GM12878 (cell line): ENCODE results near the gene RTN4R. TPM values are rescaled to one million over a fixed set of nuclear protein-coding genes. Genes with fewer than 3 reads are reported as not detected.

Experiments
- ATAC-seq: fragments of 200-7000 bp; cut with Tn5 transposase; 3 replicates; pipeline ENCODE4 v1.9.1; 2020; ENCODE audit warnings: mild to moderate bottlenecking, moderate library complexity
- BruUV-seq: library from RNA; stranded (reverse); fragments of 400-500 nt; replicated peaks from 2 replicates; lab custom pipeline; 2021; lab: Mats Ljungman, UMichigan
- CTCF ChIA-PET: fragments of 300-600 bp; sonication (Branson Sonifier 250); formaldehyde crosslinking; extraction: SDS; loops from one replicate; lab custom pipeline; 2021; ENCODE audit warnings: inconsistent platforms; lab: Yijun Ruan, JAX
- POLR2A ChIA-PET: fragments of 350-600 bp; formaldehyde crosslinking; extraction: SDS; loops from one replicate; lab custom pipeline; 2021; ENCODE audit warnings: inconsistent platforms; lab: Charles Lee
- RAD21 ChIA-PET: fragments of 300-600 bp; sonication (Branson Sonifier 250); formaldehyde crosslinking; loops from one replicate; lab custom pipeline; 2023; ENCODE audit warnings: antibody characterized with exemption; ENCODE audit not compliant: unreplicated experiment; lab: Charles Lee
- SMC1A ChIA-PET: fragments of 300-600 bp; sonication (Branson Sonifier 250); formaldehyde crosslinking; loops from one replicate; lab custom pipeline; 2023; ENCODE audit not compliant: unreplicated experiment, uncharacterized antibody; lab: Charles Lee
- DNase-seq: peaks from one replicate; pipeline ENCODE4 v3.0.0-alpha.2; 2011; ENCODE audit warnings: low read depth, low spot score
- FAIRE-seq: peaks from 3 replicates; lab custom pipeline; 2011; peaks lifted over from hg19 to GRCh38; lab: Jason Lieb, UNC
- H2AFZ ChIP-seq: 2 replicates; pipeline ENCODE4 v1.6.0; 2011; ENCODE audit warnings: low read depth, low read length, control low read depth; ENCODE audit not compliant: control insufficient read depth
- H3K27ac ChIP-seq: 2 replicates; pipeline ENCODE4 v1.5.1; 2011; ENCODE audit warnings: control low read depth; ENCODE audit not compliant: control insufficient read depth, insufficient read depth
- H3K27me3 ChIP-seq, 2 experiments: replicated peaks in 1 of 2; 2 replicates each; pipeline versions ENCODE4 v1.6.0 to v1.6.1; 2011; ENCODE audit warnings: low read length in 1 of 2; ENCODE audit not compliant: control insufficient read depth in 2 of 2, insufficient read depth in 2 of 2
- H3K36me3 ChIP-seq, 2 experiments: 2 replicates each; pipeline ENCODE4 v1.5.1; 2011; ENCODE audit warnings: low read length in 1 of 2; ENCODE audit not compliant: control insufficient read depth in 2 of 2, insufficient read depth in 2 of 2
- H3K4me1 ChIP-seq: 2 replicates; pipeline ENCODE4 v1.6.1; 2011; ENCODE audit warnings: mild to moderate bottlenecking, low read length, moderate library complexity, mixed read lengths; ENCODE audit not compliant: control insufficient read depth, insufficient read depth
- H3K4me2 ChIP-seq: 2 replicates; pipeline ENCODE4 v1.6.0; 2011; ENCODE audit warnings: control low read depth; ENCODE audit not compliant: control insufficient read depth, insufficient read depth
- H3K4me3 ChIP-seq: fragments of 200-600 bp; sonication (generic); 2 replicates; pipeline ENCODE4 v1.5.1; 2016
- H3K79me2 ChIP-seq: 2 replicates; pipeline ENCODE4 v1.6.0; 2011; ENCODE audit warnings: low read length; ENCODE audit not compliant: control insufficient read depth, insufficient read depth
- H3K9ac ChIP-seq: 2 replicates; pipeline ENCODE4 v1.8.0; 2011; ENCODE audit warnings: low read length, control low read depth, mixed read lengths; ENCODE audit not compliant: control insufficient read depth, insufficient read depth
- H3K9me3 ChIP-seq: replicated peaks from 3 replicates; pipeline ENCODE4 v1.5.1; 2011; ENCODE audit warnings: mild to moderate bottlenecking, low read length; ENCODE audit not compliant: control insufficient read depth, insufficient read depth
- H4K20me1 ChIP-seq: 2 replicates; pipeline ENCODE4 v1.6.0; 2011; ENCODE audit not compliant: control insufficient read depth, insufficient read depth
- NFYB ChIP-seq: IDR thresholded peaks from 2 replicates; pipeline ENCODE4 v1.6.1; 2011; ENCODE audit warnings: low read depth, mild to moderate bottlenecking, low read length, improper control_type of control experiment, moderate library complexity; ENCODE audit not compliant: insufficient read depth
- USF1 ChIP-seq: IDR thresholded peaks from 2 replicates; pipeline ENCODE4 v1.6.1; 2011; ENCODE audit warnings: borderline replicate concordance, low read depth, mild to moderate bottlenecking, moderate library complexity, mixed read lengths, low read length; ENCODE audit not compliant: insufficient read depth; ENCODE audit errors: extremely low read length
- WGBS: methylation state at CpG from one replicate; pipeline ENCODE4 v1.1.6; 2016; ENCODE audit warnings: low lambda C conversion rate; ENCODE audit not compliant: insufficient replicate concordance, insufficient coverage; ENCODE audit errors: missing lambda C conversion rate; 5-methylcytosine and 5-hydroxymethylcytosine counted together
- in situ Hi-C: fragments of 300-500 bp; cut with MboI; formaldehyde crosslinking; loops from 9 replicates; pipeline ENCODE4 v1.14.3; 2018; ENCODE audit warnings: mixed read lengths
- intact Hi-C: fragments of 100-400 bp; cut with micrococcal nuclease; formaldehyde crosslinking; loops from one replicate; pipeline ENCODE4 v1.14.2; 2022; ENCODE audit not compliant: unreplicated experiment
- polyA plus RNA-seq, 11 experiments: library from polyadenylated mRNA; depleted of rRNA in 4 of 11; unstranded in 6 of 11; stranded (reverse) in 5 of 11; fragments of >200 nt; fragmentation: Nextera tagmentation in 4 of 11; fragmentation: Illumina TruSeq in 1 of 11; extraction: Ambion mirVana in 4 of 11; extraction: Trizol in 1 of 11; gene quantifications; 1 replicate in 1 of 11; 2 replicates in 10 of 11; pipeline versions ENCODE4 v1.2.1 to v1.2.3, GENCODE V29; 2011 to 2016; ENCODE audit warnings: inconsistent platforms in 2 of 11, missing spikeins in 2 of 11, low read depth in 1 of 11
- total RNA-seq, 4 experiments: library from RNA; depleted of rRNA in 3 of 4; stranded (reverse); fragments of >200 nt in 3 of 4; fragmentation: Illumina TruSeq in 1 of 4; extraction: Trizol in 1 of 4; gene quantifications; 2 replicates each; pipeline versions ENCODE4 v1.2.1 to v1.2.3, GENCODE V29; 2013 to 2021
- TF ChIP-seq, protein P1 (sequence below): fragments of 450-650 bp; IDR thresholded peaks from 2 replicates; pipeline ENCODE4 v1.6.1; 2014; ENCODE audit warnings: mild to moderate bottlenecking

RTN4R gene
- total and polyA plus RNA-seq, 10 of the 15 experiments (the other 5 are each of a cell fraction or from before 2014, with no cell fraction given), result 0.03 to 1.0 (median 0.60) TPM; not detected in 2

DNA sequence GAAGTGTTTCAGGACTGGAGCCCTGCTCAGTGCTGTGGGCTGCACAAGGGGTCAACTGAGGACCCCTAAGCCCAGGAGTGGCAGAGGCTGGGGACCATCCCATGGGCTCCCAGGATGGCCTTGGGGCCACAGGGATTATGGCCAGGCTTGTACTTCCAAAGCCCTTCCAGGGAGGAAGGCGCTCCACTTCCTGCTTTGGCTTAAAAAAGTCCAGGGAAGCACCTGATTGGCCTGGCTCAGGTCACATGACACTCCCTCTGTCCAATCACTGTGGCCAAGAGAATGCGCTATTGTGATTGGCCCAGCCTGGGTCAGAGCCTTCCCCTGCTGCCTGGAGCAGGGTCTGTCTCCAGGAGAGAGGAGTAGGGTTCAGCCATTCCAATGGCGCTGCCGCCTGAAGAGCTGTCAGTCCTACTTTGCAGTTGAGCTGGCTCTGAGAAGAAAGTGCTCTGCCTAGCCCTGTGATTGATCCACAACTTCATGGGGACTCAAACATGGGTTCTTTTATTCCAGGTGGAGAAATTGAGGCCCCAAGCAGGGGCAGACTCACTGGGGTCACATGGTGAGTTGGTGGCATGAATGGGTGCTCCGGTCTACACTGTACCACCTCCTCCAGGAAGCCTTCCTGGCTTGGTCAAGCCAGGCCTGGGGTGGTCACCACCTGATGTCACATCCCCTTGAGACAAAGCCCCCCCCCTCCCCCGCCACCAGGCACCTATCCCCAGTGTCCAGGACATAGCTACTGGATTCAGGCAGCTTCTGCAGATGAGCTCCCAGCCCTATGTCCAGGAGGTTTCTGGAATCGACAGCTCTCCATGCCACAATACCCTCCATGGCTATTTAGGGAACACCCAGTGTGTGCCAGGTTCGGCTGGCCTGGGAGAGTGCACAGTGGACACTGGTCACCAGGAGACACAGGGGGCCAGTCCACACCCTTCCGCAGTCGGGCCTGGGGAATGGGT is 48.2 kb downstream of the RTN4R start:
- in situ Hi-C loops, result loop anchor here (5.0 kb wide), 1 partner anchor 42 kb away; no protein-coding TSS in a partner anchor
- no TSS peak for BruUV-seq
- Histone ChIP-seq H3K36me3 (no peaks in the 10 kb centered on the region), H3K27ac (no peak overlapping the region), H3K79me2 (no peaks in the 10 kb centered on the region), H3K4me3 (no peak overlapping the region), H3K4me2 (no peak overlapping the region), H2AFZ (no peak overlapping the region), H3K27me3 (no peaks in the 10 kb centered on the region), H4K20me1 (no peaks in the 10 kb centered on the region), H3K9me3 (peaks cover 3% of the 10 kb centered on the region; the same call in 1 of the 3 replicates), H3K9ac (no peak overlapping the region), H3K4me1 (no peaks in the 10 kb centered on the region)
- FAIRE-seq (no peak), DNase-seq (no peak)
- RAD21 ChIA-PET, result interaction anchor here (0.6 kb wide), 1 partner anchor 27 kb away, joined by 3 read pairs; no protein-coding TSS in a partner anchor
- intact Hi-C loops, result no loop called here
- WGBS, result 67% methylated on average over 10 of the region's 10 CpGs
- POLR2A ChIA-PET, result interaction anchor here (0.6 kb wide), 1 partner anchor 100 kb away, joined by 3 read pairs; no protein-coding TSS in a partner anchor
- CTCF ChIA-PET, result no interaction called here
- SMC1A ChIA-PET, result no interaction called here
- peak; percentile 62; the same call in 1 of the 2 replicates for TF ChIP-seq NFYB
- peak; percentile 37 for TF ChIP-seq USF1
- TF ChIP-seq, protein P1, sequence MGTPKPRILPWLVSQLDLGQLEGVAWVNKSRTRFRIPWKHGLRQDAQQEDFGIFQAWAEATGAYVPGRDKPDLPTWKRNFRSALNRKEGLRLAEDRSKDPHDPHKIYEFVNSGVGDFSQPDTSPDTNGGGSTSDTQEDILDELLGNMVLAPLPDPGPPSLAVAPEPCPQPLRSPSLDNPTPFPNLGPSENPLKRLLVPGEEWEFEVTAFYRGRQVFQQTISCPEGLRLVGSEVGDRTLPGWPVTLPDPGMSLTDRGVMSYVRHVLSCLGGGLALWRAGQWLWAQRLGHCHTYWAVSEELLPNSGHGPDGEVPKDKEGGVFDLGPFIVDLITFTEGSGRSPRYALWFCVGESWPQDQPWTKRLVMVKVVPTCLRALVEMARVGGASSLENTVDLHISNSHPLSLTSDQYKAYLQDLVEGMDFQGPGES, result no peak
- TF ChIP-seq, all 136 proteins: peak for 2
- ATAC-seq, result no peak
